A673 (cell line): ENCODE measurements around the gene ZBP1.

Experiments used
- EZH2 ChIP-seq: fragments of 200-600 bp; sonication (generic); IDR thresholded peaks from 2 replicates; pipeline ENCODE4 v1.6.1; 2017; ENCODE audit warnings: borderline replicate concordance, low read depth, mild to moderate bottlenecking, mixed read lengths, antibody characterized with exemption, low read length; ENCODE audit not compliant: poor library complexity, severe bottlenecking
- TF ChIP-seq, protein P1 (sequence below): fragments of 300-800, 200-600 bp; sonication (generic); conservative IDR thresholded peaks from 2 replicates; pipeline ENCODE4 v1.5.1; 2017; ENCODE audit warnings: low read depth, mild to moderate bottlenecking, antibody characterized with exemption, low read length, moderate library complexity, mixed read lengths

DNA sequence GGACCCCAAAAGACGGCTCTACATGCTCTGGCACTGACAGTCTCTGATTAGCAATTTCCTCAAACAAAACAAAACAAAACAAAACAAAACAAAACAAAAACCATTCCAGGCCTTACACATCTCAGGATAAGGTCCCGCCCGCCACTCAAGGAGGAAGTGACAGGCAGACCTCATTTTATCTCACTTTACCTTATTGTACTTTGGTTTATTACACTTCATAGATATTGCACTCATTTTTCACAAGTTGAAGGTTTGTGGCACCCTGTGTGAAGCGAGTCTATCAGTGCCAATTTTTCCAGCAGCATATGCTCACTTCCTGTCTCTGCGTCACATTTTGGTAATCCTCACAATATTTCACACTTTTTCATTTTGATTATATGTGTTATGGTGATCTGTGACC is 15.2 kb downstream of the ZBP1 start:
- TF ChIP-seq, protein P1, sequence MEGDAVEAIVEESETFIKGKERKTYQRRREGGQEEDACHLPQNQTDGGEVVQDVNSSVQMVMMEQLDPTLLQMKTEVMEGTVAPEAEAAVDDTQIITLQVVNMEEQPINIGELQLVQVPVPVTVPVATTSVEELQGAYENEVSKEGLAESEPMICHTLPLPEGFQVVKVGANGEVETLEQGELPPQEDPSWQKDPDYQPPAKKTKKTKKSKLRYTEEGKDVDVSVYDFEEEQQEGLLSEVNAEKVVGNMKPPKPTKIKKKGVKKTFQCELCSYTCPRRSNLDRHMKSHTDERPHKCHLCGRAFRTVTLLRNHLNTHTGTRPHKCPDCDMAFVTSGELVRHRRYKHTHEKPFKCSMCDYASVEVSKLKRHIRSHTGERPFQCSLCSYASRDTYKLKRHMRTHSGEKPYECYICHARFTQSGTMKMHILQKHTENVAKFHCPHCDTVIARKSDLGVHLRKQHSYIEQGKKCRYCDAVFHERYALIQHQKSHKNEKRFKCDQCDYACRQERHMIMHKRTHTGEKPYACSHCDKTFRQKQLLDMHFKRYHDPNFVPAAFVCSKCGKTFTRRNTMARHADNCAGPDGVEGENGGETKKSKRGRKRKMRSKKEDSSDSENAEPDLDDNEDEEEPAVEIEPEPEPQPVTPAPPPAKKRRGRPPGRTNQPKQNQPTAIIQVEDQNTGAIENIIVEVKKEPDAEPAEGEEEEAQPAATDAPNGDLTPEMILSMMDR = no peak
- TF ChIP-seq EZH2 = no peak
